ENCODE measurements around the gene MCC.

Gene MCC

DNA sequence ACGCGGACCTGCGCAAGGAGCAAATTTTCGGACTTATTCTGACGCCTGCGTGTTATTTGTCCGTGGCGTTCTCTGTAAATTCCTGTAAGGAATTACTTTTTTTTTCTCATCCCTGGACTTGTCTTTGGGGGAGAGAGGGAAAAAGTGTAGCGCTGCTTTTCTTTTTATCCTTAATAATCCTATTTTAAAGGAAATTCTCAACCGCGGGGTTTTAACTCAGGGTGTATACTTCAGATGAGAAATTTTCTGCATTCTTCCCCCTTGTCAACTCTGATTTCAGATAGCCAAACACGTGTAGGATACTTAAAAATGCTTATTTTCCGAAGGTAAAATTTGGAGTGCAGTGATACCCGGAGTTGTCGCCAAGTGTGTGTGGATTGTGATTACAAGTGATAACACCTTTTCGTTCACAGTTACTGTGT, 510.8 kb downstream of the MCC start:
- DNase-seq (ENCODE audit: low read depth in 2 of 2) = no peak

GRCh38 chr5:112976432-112977309, 511.6 kb downstream of the MCC start, which contains the start of gene DCP2:
TSS of gene DCP2 (plus strand) at chr5:112976798. CDS start at chr5:112976934, 136 bp downstream.
- peak; percentile 90 to 91 for DNase-seq (ENCODE audit: low read depth in 2 of 2)

- no peak for DNase-seq (ENCODE audit: low read depth in 2 of 2)
Observed at GRCh38 chr5:112975721-112976431, 512.4 kb downstream of the MCC start.

GRCh38 chr5:112974901-112975300, 513.4 kb downstream of the MCC start:
- DNase-seq (ENCODE audit: low read depth in 2 of 2) = no peak

- DNase-seq (ENCODE audit: low read depth in 2 of 2) = no peak
Observed at GRCh38 chr5:112973904-112974303, 514.3 kb downstream of the MCC start.

DNA sequence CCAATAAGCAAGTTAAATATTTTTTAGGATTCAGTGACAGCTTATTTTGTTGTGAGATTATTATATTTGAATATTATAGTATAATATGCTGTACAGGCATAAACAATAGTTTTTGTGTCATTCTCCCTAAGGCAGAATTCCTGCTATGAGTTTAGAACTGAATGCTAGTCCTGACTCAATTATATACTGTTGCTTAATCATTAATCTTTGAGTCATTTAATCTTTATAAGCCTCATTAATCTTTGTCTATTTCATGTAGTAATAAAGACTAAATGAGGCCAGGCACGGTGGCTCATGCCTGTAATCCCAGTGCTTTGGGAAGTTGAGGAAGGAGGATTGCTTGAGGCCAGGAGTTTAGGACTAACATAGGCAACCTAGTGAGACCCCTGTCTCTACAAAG, 515.2 kb downstream of the MCC start:
- DNase-seq (ENCODE audit: low read depth in 2 of 2) = no peak

Data from stimulated activated CD8-positive, alpha-beta memory T cell treated with anti-CD3 and anti-CD28 coated beads, Interleukin-2, amount 100 ng/mL, for 48 hours (primary cell).